Stimulated activated CD8-positive, alpha-beta memory T cell treated with anti-CD3 and anti-CD28 coated beads, Interleukin-15, amount 100 ng/mL, for 24 hours (primary cell): ENCODE data around the gene TFF1.

Experiments
- DNase-seq: peaks from one replicate; pipeline ENCODE4 v3.0.0-alpha.2; 2020; ENCODE audit warnings: low read depth

The TFF1 gene

DNA sequence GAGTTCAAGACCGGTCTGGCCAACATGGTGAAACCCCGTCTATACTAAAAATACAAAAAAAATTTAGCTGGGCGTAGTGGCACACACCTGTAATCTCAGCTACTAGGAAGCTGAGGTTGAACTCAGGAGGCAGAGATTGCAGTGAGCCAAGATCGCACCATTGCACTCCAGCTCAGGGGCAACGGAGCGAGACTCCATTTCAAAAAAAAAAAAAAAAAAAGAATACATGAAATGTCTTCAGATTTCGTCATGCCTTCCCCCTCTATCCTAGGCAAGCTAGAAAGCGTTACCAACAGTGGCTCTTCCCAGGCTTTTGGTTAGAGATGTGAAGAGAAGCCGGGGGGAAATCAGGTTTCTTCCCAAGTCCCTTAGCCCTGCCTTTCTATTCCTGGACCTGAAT, 3.6 kb downstream of the TFF1 start:
- no peak for DNase-seq

DNA sequence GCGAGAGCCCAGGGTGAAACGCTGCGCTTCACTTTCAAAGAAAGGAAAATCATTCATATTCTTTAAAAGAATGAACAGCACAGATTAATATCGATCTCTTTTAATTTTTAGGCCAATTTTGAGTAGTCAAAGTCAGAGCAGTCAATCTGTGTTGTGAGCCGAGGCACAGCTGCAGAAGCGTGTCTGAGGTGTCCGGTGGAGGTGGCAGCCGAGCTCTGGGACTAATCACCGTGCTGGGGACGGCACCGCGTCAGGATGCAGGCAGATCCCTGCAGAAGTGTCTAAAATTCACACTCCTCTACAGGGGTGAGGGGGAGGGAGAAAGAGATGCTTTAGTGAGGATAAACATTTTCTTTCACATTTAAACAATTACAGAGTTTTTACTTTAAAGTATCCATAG, 4.1 kb downstream of the TFF1 start:
- DNase-seq, result no peak

- no peak for DNase-seq
Measured at GRCh38 chr21:42361286-42361685, 5.0 kb downstream of the TFF1 start.

DNA sequence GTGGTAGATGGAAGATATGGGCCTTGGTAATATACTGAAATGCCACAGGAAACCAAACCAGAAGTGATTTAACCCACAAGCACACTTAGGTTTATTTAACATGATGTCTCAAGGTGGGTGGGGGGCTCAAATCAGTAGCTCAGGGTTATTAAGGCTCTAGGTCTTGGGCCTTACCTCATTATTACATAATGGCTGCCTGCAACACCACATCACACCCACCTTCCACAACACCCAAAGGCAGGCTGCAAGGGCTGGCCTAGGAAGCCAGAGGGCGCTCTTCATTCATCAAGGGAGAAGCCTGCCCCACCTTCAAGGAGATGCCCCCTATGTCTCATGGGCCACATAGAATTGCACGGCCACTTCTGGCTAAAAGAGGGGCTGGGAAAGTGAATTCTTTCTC, 6.0 kb downstream of the TFF1 start:
- no peak for DNase-seq

DNA sequence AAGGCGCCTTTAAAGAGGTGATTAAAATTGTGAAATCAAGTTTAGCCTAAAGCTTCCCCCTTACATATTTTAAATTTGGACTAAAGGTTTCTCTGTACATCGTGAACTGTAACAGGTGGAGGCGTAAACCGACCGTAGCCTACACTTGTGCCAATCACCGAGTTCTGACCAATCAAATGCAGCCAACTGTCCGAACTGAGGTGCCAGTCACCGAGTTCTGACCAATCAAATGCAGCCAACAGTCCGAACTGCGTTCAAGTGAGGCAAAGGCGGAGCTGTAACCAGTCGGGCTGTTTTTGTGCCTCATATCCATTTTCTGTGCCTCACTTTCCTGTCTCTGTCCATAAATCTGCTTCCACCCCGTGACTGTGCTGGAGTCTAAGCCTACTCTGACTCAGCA, 7.4 kb downstream of the TFF1 start:
- DNase-seq, result no peak

GRCh38 chr21:42358261-42358660, 8.1 kb downstream of the TFF1 start:
- no peak for DNase-seq

DNA sequence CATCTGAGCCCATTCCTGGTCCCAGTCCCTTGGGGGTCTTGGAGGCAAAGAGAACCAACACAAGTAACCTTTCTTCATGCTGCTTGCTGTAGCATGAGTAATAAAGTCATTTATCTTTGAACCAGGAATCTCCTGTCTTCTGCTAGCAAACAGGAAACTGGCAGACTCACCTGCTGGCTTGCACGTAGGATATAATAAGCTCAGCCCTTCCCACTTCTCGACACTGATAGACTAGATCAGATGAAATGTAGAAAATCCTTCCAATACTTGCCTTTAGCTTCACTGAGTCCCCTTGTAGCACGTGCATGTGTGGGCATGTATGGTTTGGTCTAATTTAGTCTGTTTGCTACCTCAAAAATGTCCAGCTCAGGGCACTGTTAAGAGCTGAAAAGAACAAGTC, 9.0 kb downstream of the TFF1 start:
- DNase-seq, result no peak

GRCh38 chr21:42356650-42357049, 9.7 kb downstream of the TFF1 start:
- no peak for DNase-seq

GRCh38 chr21:42356046-42356445, 10.3 kb downstream of the TFF1 start:
- DNase-seq, result no peak

- no peak for DNase-seq
Measured at GRCh38 chr21:42353623-42354022, 12.7 kb downstream of the TFF1 start.

- DNase-seq, result no peak
Measured at GRCh38 chr21:42352441-42353095, 13.8 kb downstream of the TFF1 start.

DNA sequence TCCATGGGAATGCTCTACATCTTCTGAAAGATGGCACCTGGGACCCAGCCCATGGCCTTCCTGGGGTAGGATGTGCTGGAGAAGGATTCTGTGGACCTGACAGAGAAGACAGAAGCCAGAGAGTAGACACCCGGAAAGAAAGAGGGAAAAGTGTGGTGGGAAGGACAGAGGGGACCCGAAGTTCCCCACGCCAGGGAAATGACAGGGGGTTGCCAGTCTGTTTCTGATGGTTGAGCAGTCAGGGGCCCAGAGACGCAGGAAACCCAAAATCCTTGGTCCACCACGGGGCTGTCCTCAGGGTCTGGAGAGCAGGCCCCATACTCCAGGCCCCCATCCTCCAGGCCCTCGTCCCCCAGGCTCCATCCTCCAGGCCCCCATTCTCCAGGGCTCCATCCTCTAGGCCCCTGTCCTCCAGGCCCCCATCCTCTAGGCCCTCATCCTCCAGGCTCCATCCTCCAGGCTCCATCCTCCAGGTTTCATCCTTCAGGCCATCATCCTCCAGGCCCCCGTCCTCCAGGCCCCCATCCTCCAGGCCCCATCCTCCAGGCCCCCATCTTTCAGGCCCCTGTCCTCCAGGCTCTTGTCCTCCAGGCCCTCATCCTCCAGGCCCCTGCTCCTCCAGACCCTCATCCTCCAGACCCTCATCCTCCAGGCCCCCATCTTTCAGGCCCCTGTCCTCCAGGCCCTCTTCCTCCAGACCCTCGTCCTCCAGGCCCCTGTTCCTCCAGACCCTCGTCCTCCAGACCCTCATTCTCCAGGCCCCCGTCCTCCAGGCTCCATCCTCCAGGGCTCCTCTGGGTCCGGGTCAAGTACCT, 14.5 kb downstream of the TFF1 start:
- DNase-seq, result no peak

DNA sequence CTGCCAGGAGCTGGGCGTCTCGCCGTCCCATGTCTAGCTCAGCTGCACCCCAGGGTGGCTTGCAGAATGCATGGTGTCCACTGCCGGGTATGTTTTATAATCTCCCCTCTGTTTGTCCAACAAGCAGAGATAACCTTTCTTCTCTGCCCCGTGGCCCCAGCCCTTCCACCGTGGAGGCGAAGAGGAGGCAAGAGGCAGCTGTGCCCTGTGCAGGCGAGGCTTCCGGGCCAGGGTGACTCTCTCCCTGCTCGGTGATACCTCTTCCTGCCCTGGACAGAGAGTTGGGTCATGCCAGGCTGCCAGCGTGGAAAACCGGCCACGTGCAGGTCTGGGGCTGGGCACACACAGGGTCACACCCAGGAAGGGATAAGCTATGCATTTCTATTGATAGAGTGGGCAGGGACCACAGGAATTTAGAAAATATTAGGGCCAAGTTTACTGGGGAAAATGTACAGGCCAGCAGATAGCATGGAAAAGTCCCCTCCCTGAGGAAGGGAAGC, 15.4 kb downstream of the TFF1 start, which contains the start of gene TFF2:
Gene TFF2 (minus strand): TSS at position 68 of the 500 bp plus-strand sequence. CDS start 37 bp downstream, at position 31.
- no peak for DNase-seq

GRCh38 chr21:42350318-42350910, 15.9 kb downstream of the TFF1 start:
- DNase-seq, result no peak

DNA sequence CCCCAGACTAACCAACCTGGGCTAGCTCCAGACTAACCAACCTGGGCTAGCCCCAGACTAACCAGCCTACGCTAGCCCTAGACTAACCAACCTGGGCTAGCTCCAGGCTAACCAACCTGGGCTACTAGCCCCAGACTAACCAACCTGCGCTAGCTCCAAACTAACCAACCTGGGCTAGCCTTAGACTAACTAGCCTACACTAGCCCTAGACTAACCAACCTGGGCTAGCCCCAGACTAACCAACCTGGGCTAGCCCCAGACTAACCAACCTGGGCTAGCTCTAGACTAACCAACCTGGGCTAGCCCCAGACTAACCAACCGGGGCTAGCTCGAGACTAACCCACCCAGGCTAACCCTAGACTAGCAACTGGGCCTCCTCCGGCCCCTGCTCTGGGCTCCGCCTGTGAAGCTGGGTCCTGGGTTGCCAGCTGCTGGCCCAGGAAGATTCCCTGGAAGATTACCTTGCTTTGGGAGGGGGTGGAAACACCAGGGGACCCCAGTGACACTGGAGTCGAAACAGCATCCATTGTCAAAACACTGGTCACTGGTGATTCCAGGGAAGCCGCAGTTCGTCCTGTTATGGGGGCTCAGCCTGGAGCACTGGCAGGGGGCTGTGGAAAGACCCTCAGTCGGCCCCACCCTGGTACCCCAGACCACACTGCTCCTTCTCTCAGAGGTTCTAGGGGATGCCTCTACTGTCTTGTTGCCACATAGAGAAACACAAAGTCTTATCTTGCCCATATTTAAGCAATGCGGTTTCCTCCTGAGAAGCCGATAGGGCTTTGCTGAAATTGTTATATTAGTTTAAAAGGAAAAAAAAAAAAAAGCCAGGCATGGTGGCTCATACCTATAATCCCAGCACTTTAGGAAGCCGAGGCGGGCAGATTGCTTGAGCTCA, 16.7 kb downstream of the TFF1 start:
- DNase-seq, result no peak

- DNase-seq, result no peak
Measured at GRCh38 chr21:42348762-42349161, 17.6 kb downstream of the TFF1 start.

GRCh38 chr21:42347601-42348327, 18.6 kb downstream of the TFF1 start:
- no peak for DNase-seq

GRCh38 chr21:42346866-42347600, 19.3 kb downstream of the TFF1 start:
- DNase-seq, result no peak

GRCh38 chr21:42346441-42346840, 19.9 kb downstream of the TFF1 start:
- DNase-seq, result no peak

DNA sequence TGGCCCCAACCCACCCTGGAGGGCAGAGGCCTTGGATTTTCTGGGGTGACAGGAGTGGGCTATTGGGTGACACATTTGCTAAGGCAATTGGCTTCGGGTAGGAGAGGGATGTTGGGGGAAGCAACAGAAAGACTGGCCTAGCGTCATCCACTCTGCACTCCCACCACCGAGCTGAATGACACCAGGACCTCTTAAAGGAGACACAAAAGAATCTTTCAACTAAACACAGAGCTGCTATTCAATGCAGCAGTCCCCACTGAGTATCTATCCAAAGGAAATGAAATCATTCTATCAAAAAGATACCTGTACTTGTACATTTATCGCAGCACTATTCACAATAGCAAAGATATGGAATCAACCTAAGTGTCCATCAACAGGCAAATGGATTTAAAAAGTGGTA, 21.7 kb downstream of the TFF1 start:
- no peak for DNase-seq
